Effector CD4-positive, alpha-beta T cell (primary cell): Measurements from ENCODE around the gene UNC93B1.
A peak's percentile ranks its signal among the peaks of the same experiment; 100 is the strongest.

Experiments
- DNase-seq: peaks from one replicate; pipeline ENCODE4 v3.0.0-alpha.2; 2020

Gene UNC93B1

DNA sequence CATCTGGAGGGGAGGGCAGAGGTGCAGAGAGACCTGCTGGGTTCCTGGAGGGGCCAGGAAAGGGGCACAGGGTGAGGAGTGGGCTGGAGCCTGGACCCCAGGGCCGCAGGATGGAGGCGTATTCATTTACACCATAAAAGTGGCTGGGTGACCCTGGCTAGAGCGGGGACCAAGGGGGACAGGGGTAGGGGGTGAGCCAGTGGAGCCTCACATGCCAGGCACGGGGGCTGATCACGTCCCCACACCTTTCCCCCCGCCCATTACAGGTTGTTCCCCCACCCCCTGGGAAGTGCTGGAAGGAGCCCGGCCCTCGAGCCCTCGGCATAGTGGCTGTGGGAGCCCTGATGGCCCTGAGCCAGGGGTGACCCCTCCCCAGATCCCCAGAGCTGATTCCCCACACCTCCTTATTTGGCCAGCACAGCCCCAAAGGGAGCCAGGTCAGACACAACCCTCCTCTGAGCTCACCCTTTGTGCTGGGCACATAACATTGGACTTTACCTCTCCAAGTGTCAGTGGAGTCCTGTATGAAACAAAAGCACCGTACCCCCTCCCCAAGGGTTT lies 35.7 kb upstream of the UNC93B1 start:
- DNase-seq = no peak

DNA sequence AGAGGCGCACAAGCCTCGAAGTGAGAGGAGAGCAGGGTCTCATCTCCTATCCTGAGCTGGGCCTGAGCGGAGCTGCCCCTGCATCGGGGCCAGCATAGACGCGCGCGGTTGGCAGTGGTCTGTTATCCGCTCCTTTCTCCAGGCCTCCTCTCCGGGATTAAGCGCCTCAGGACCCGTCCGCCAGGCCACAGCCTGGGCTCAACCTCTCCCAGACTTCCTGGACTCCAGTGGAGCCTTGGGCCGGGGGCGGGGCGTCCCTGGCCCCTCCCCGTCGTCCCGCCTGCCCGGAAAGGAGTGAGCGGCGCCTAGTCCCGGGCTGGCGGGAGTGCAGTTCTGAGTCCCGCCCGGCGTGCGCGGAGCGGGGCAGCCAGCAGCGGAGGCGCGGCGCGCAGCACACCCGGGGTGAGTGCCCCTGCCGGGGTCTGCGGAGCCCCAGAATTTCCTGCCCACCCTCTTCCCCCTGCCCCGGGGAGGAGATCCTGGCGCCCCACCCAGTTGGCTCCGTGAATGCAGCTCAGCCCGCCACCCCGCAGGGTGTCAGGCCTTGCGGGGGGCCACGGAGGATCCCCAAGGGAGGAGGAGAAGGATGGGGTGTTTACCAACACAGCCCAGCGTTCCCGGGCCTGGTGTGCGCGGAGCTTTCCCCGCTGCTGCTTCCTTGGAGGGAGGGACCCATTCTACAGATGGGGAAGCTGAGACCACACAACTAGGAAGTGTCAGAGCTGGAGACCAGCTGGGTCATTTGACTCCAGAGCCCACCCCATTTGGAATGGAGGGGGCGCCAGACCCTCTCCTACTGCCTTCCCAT lies 35.0 kb upstream of the UNC93B1 start, which contains the start of gene TCIRG1:
TCIRG1 (plus strand) TSS at position 308 of the 808 bp plus-strand sequence. CDS start 2,247 bp downstream, outside the sequence.
- DNase-seq = peak; percentile 36

DNA sequence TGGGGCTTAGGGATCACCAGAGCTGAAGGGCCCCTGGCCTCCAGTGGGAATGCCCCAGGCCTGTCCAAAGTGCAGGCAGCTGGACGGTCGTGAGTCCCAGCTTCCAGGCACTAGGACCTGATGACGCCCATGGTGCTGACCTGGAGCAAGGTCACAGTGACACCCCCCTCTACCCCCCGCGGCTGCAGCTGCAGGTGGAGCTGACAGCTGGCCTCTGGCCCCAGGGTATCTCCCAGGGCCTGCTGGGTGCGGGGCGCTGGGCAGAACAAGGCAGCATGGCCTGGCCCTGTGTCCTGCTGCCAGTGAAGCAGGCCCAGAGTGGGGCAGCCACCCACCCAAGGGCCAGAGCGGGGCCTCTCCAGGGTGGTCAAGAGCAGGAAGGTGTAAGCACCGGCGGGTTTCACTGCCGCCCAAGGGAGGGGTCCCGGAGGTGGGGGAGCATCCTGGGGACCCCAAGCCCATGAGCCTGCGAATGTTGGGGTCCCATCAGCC lies 34.4 kb upstream of the UNC93B1 start:
- DNase-seq = no peak

DNA sequence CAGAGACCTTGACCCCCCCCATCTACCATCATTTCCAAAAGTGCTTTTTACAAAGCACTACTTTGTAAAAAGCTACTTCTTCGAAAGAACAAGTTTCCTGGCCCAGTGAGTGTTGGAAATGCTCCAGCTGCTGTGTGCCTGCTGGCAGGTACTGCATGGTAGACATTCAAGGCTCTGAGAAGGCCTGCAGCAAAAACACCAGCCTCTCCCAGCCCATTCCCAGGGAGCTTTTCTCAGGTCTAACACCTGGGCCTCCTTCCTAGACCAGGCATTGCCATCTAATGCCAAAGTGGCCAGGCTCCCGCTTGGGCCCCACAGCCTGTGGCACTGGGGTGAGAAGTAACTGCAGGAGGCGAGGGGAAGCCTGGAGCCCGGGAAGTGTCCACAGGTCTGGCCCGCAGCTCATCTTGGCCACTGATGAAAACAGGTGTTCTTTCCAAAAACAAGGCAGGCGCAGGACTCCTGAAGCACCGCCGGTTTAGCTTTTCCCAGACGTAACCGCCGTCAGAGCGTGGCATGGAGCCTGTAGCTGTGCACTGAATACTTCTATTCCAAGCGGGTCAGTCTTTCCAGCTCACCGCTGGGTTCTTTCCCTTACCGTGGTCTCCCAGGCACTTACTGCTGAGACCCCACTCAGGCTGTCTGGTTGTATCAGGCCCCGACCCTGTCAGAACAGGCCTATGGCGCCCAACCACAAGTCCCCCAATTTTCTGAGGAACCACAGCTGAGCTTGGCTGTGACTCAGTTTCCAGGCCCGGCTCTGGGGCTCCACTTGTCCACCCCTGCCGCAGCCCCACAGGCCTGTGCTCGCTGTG lies 33.7 kb upstream of the UNC93B1 start:
- DNase-seq = no peak

DNA sequence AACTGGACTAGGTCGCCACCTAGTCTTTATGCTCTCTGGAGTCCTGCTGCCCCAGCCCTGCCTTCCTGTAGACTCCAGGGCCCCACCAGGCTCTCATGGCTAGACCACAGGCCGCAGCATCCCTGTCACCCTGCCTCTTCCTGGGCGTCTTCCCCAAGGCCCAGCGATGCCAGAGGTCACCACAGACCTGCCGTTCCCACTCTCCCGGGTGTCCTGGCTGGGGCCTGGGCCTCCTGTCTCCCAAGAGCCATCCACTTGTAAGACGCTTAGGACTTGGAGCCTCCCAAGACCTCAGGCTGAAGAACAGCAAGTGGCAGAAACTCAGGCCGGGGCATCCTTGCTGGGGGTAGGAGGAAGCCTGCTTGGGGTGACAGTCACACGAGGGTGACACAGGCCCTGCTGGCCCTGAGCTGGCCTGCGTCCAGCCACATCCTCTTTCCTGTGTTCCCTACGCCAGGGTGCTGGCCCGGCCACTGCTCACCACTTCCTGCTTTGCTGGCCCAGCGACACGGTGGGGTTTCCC lies 32.9 kb upstream of the UNC93B1 start:
- DNase-seq = no peak

DNA sequence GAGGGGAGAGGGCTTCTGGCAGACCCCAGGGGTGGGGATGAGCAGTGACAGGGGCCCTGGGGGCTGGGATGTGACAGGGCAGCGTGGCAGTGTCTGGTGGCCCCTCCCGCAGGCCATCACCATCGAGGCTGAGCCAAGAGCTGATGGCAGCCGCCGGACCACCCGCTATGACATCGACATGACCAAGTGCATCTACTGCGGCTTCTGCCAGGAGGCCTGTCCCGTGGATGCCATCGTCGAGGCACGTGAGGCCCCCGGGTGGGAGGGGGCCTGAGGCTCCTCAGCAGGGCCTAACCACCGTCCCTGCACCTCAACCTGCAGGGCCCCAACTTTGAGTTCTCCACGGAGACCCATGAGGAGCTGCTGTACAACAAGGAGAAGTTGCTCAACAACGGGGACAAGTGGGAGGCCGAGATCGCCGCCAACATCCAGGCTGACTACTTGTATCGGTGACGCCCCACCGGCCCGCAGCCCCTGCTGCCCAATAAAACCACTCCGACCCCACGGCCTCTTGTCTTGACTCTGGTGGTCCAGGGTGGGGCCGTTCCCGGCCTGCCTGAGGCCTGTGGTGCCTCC lies 32.3 kb upstream of the UNC93B1 start:
- no peak for DNase-seq

DNA sequence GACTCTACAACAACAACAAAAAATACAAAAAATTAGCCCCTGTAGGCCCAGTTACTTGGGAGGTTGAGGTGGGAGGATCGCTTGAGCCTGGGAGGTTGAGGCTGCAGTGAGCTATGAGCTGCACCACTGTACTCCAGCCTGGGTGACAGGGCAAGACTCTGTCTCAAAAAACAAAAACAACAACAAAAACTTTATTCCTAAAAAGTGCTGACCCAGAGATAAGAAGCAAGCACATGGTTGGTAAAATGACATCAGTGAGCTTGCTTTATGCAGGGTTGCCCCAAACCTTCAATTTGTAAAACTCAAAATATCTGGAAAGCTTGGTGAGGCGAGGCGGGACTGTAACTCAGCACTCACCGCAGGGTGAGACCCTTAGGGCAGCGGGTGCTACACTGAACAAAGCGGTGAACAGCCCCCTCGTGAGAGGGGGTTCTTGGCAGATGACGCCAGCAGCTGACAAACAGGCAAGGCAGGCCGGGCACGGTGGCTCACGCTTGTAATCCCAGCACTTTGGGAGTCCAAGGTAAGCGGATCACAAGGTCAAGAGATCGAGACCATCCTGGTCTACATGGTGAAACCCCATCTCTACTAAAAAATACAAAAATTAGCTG lies 31.5 kb upstream of the UNC93B1 start:
- no peak for DNase-seq

DNA sequence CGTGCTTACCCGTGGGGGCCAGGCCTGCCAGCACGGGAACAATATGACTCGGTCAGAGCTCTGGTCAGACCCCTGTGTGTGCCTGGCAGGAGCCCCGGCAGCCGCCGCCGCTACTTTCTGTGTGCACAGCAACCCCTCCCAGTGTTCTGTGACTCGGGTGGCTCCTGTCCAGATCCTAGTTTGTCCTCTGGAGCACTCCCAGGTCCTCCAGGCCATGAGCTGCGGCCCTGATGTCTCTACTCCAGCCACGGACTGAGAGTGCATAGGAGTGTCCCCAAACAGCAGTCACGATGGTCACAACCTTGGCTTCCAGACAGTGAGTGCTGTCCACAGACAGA lies 29.8 kb upstream of the UNC93B1 start:
- no peak for DNase-seq

DNA sequence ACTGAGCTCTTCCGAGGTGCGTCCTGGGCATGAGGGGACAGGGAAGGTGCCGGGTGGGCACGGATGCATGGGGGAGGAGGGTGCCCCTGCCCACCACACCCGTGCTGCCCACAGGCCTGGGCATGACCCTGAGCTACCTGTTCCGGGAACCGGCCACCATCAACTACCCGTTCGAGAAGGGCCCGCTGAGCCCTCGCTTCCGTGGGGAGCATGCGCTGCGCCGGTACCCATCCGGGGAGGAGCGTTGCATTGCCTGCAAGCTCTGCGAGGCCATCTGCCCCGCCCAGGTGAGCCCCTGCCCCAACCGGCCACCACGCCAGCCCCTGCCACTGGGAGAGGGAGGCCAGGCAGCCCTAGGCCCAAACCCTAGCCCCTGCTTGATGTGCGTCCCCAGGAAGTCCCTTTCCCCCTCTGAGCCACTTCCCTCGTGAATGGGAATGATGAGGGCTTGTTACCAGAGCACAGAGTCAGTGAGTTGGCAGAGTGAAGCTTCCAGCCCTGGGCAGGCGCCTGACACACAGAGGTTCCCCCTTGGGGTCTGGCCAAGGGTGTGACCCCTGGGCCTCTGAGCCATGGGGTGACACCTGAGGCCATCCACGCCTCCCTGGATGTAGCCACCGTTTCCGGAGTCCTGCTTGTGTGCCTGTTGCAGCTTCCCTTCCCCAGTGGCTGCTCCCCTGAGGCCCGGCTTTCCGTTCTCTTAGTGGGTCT lies 29.3 kb upstream of the UNC93B1 start:
- DNase-seq = no peak

DNA sequence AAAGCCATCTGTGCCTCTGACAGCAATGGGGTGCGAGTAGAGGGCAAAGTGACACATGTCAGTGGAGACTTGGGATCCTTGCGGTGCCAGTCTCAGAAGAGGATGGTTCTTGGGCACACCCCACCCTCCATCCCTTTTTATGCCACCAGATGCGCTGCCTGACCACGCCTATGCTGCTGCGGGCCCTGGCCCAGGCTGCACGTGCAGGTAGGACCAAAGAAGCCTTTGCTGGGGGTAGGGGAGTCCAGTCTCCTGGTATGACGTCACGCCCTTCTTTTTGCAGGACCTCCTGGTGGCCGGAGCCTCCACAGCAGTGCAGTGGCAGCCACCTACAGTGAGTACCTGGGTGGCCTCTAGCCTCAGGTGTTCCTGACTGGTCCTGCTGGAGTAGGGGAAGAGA lies 28.1 kb upstream of the UNC93B1 start:
- no peak for DNase-seq

DNA sequence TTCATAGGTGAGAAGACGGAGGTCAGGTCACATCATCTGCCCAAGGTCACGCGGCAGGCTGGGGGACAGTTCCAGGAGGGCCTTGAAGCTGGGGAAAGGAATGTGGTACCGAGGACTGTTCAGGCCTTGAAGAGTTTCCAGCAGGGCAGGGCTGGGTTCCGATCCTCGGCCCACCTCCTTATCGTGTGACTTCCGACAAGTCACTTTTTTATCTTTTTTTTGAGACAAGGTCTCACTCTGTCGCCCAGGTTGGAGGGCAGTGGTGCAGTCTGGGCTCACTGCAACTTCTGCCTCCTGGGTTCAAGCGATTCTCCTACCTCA lies 27.2 kb upstream of the UNC93B1 start:
- DNase-seq = no peak

DNA sequence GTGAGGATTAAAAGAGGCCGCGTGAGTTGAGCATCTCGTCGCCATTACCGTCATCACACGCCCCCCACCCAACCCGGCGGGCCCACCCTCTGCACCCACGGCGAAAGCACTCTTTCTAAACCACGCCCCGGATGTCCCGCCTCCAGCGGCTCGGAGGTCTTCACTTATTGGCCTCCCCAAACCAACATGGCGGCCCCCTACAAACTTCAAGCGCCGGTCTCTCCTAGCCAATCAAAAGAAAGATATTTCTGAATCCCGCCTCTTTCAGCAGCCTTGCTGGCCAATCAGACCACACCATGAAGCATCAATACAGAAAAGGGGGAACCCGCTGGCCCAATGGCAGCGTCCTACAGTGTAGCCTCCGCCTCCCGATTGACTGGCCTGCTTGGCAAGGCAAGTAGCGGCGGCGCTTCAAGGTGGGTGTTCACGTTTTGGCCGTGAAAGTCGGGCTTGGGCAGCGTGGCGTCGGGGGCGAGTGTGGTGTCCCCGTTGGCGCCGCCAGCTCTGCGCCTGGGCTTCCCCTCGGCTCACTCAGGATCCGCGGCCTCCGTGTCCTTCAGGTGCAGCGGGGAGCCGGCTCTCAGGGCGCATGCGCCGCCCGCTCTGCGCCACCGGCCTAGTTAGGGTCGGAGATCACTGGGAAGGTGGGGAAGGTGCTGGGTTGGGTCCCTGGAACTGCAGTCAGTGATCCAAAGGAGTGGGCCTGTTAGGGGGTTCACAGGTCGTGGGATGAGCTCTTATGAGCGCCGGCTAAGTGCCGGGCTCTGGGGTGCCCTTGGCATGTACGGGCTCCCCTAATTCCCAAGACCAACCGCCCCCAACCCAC lies 26.6 kb upstream of the UNC93B1 start, which contains the start of gene NDUFS8:
NDUFS8 (plus strand) TSS at position 364 of the 826 bp plus-strand sequence. CDS start 1,471 bp downstream, outside the sequence.
- peak; percentile 94 for DNase-seq

DNA sequence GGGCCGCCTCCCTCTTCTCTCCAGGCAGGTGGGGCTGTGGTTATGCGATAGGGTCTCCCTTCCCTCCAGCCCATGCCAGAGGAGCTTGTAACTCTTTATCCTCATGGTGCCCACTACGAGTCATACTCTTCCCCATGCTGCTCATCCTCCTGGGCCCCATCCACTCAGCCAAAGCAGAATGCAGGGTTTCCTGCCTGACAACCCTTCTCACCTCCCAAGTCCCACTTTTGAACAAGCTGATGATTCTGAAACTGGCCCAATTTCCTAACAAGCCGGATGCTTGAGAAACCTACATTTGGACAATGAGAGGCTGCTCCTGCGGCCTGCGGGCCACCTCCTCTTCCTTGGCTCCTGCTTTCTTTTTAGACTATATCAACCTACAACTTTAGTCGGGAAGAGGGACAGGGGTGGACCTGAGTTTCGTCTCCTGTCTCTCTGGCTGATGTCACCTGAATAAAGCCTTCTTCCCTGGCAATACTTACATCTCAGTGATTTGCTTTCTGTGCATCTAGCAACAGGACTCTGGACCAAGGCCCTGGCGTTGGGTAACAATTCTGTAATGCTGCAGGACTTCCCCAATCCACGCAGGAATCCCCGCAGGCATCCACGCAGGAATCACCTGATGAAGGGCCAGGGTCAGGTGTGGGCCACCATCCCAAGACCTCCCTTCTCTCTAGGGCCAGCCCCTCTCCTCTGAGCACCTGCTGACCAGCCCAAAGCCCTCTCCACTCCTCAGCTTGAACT lies 25.1 kb upstream of the UNC93B1 start:
- DNase-seq = no peak

DNA sequence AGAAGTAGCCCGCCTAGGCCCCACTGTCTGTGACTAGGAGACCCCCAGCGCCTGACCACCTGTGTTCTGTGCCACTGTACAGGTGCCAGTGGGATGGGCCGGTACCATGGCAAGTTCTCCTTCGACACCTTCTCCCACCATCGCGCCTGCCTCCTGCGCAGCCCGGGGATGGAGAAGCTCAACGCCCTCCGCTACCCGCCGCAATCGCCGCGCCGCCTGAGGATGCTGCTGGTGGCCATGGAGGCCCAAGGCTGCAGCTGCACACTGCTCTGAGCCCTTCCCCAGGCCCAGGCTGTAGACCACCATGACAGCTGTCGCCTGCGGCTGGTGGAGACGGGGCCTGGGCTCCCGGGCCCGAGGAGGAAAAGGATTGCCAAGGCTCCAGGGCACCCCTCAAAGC lies 23.8 kb upstream of the UNC93B1 start:
- DNase-seq = no peak

DNA sequence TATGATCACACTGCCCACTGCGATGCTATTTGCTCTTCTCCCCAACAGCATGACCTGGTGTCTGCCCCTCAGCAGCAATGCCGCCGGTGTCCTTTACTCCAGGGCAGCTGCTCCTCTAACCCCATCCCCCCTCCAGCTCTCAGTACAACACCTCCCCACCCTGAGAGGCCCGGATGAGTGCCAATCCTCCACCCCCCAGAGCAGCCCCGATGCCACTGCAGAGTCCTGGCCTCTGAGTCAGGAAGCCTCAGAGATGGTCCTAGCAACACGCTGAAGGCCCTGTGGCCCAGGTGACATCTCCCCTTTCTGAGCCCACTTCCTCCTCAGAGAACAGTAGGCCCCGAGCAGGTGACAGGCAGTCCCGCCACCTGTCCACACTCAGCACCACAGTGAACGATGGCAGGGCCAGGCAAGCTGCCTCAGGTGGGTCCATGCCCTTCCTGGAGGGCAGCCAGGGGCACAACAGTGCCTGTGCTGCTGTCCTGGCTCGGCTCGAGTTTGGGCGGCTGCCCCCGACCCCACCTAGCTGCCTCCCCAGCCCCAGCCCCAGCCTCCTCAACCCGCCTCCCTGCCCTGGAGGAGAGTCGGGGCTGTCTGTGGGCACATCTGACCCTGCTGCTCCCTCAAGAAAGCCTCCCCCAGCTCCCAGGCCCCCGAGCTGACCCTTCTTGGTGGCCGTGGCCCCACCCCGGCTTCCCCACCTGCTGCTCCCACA lies 22.7 kb upstream of the UNC93B1 start:
- no peak for DNase-seq

DNA sequence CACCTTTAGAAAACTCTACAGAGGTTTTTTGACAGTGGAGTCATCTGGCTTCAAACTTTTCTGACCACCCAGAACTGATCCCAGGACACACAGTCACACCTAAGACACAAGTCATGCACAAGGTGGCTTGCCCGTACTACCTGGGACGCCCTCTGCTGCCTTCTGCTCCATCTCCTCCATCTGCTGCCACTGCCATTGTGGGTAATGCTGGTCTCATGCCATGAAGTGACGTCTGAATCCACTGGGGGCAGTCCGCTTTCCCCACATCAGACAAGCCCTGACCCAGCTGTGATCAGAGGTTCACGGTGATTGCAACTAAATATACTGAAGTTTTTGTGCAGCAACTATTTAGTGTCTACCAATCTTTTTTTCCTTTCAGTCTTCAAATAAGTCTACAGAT lies 21.1 kb upstream of the UNC93B1 start:
- no peak for DNase-seq

DNA sequence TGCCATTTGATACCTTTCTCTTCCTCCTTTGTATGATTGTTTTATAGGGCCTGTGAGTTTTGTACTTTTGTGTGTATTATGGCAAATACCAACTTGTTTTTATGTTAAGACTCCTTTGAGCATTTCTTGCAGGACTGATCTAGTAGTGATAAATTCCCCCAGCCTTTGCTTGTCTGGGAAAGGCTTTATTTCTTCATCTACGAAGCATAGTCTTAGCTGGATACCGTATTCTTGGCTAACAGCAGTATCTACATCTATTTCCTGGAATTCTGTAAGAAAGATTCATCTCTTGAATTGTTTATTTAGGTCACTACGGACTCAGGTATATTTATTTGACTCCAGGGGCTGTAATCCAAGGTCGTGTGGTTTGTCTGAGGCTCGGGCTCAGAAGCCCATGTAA lies 20.6 kb upstream of the UNC93B1 start:
- no peak for DNase-seq

DNA sequence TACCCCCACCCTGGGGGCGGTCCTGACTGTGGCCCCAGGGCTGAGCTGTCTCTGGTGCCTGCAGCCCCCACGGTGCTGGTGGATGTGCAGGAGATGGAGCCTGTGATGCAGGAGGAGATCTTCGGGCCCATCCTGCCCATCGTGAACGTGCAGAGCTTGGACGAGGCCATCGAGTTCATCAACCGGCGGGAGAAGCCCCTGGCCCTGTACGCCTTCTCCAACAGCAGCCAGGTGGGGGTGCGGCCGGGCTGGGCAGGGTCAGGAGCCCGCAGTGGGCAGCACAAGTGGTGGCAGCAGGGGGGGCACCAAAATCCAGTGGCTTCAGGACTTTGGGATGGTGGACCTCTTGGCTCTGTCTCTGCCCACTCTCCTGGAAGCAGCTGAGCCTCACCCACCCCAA lies 18.6 kb upstream of the UNC93B1 start:
- no peak for DNase-seq

DNA sequence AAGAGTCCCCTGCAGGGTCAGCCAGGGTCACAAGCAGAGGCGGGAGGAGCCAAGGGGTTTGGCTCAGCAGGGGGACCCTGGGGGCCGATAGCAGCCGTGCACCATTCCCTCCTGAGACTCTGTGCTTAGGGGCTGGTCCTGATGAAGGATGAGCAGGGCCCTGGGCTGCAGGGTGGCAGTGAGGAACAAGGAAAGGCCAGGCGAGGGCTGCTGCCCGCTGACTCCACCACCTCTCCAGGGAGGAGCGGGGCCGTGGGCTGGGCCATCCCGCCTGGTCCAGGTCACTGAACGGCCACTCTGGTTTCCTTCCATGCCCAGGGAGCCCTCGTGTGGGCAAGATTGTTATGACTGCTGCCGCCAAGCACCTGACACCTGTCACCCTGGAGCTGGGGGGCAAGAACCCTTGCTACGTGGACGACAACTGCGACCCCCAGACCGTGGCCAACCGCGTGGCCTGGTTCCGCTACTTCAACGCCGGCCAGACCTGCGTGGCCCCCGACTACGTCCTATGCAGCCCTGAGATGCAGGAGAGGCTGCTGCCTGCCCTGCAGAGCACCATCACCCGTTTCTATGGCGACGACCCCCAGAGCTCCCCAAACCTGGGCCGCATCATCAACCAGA lies 17.4 kb upstream of the UNC93B1 start:
- no peak for DNase-seq
